Stimulated activated CD4-positive, alpha-beta T cell treated with anti-CD3 and anti-CD28 coated beads, Interleukin-1b, Interleukin-23, amount 100 ng/mL, for 48 hours (primary cell): ENCODE data around the gene CENATAC.
"Not testable (repeated sequence)": the region's sequence is repeated elsewhere in the genome, so short reads cannot be mapped to it uniquely, and the experiment has no call there.

ENCODE experiments used
- DNase-seq: peaks from one replicate; pipeline ENCODE4 v3.0.0-alpha.2; 2020

CENATAC gene

GRCh38 chr11:119056421-119056999, 58.6 kb downstream of the CENATAC start:
- peak; percentile 41 for DNase-seq

- DNase-seq = peak; percentile 98
Measured at GRCh38 chr11:119057000-119057769, 59.2 kb downstream of the CENATAC start, which contains the start of gene HYOU1. HYOU1 (minus strand) TSS chr11:119057205; CDS start chr11:119056160, 1,045 bp downstream.

GRCh38 chr11:119059128-119059527, 61.2 kb downstream of the CENATAC start:
- not testable (repeated sequence) for DNase-seq

GRCh38 chr11:119061256-119061655, 63.3 kb downstream of the CENATAC start:
- DNase-seq = no peak

GRCh38 chr11:119062779-119063178, 64.8 kb downstream of the CENATAC start:
- DNase-seq = no peak

- DNase-seq = peak; percentile 35
Measured at GRCh38 chr11:119065369-119065768, 67.4 kb downstream of the CENATAC start.
